ENCODE measurements around the gene FAM168A. TPM values are rescaled to one million over a fixed set of nuclear protein-coding genes. Genes with fewer than 3 reads are reported as not detected.

The FAM168A gene
- total RNA-seq, 1 experiment from 2014 or later = 21.1 TPM

DNA sequence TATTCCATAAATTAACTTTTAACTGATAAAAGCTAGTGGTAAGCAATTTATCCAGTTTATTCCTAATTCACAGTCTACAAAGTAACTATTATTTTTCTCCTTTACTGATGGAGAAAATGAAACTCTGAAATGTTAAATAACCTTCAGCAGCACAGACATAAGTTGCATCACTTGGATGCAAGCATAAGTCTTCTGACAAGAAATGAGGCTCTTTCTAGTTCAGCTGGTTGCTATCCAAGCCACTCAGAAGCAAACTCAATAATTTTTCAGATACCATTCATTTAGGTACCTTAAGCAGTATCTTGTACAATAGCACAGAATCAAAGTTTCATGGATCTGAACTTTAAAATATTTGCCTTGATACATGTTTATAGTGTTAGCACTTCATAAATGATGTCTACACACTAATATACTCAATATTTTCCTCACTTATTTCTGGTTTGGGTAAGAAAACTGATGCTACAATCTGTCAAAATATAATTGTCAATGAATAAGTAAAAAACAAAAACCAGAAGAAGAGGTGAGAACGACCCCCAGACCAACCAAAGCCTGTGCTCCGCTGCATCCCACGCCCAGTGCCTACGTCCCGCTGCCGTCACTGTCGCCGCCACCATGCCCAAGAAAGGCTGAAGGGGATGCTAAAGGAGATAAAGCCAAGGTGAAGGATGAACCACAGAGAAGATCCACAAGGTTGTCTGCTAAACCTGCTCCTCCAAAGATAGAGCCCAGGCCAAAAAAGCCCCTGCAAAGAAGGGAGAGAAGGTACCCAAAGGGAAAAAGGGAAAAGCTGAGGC lies 18.1 kb downstream of the FAM168A start:
- Histone ChIP-seq H4K20me1 (ENCODE audit: control insufficient read depth, insufficient read depth, insufficient read length) (no peaks in the 10 kb centered on the region), H3K18ac (ENCODE audit: insufficient read length, low read depth, low read length) (no peak overlapping the region), H2AFZ (ENCODE audit: low read length) (no peak overlapping the region), H3T11ph (ENCODE audit: low read length) (no peak overlapping the region), H2BK15ac (ENCODE audit: low read depth, low read length) (no peak overlapping the region), H2BK12ac (ENCODE audit: insufficient read length, low read depth, low read length) (no peak overlapping the region), H4K5ac (ENCODE audit: insufficient read length, low read depth, low read length) (no peak overlapping the region), H3K9me3 (ENCODE audit: control insufficient read depth, low read depth, low read length) (no peaks in the 10 kb centered on the region), H3K4ac (ENCODE audit: low read depth, low read length) (no peak overlapping the region), H4K91ac (ENCODE audit: insufficient read length, low read depth, low read length) (no peak overlapping the region), H3K4me1 (ENCODE audit: insufficient read depth, low read length) (peaks cover 3% of the 10 kb centered on the region; the same call in 1 of the 2 replicates), H2AK5ac (ENCODE audit: insufficient read length, low read length) (no peak overlapping the region), H3K4me2 (ENCODE audit: insufficient read depth, insufficient read length, low read length) (no peak overlapping the region), H3K23ac (ENCODE audit: insufficient read length, low read depth, low read length) (no peak overlapping the region), H3K56ac (ENCODE audit: insufficient read length, low read depth, low read length) (no peak overlapping the region), H3K9ac (ENCODE audit: extremely low read depth, insufficient read length, low read length) (no peak overlapping the region), H2BK20ac (ENCODE audit: low read depth, low read length, poor library complexity, severe bottlenecking) (no peak overlapping the region), H2BK5ac (ENCODE audit: insufficient read length, low read length) (no peak overlapping the region), H3K27ac (ENCODE audit: insufficient read length, low read depth, low read length) (no peak overlapping the region), H4K8ac (replicated peaks; ENCODE audit: insufficient read length, low read depth, low read length) (no peak overlapping the region), H3K14ac (ENCODE audit: insufficient read depth, low read length) (no peak overlapping the region), H3K79me2 (ENCODE audit: insufficient read depth, low read length) (no peaks in the 10 kb centered on the region; the same call in 1 of the 2 replicates), H3K27me3 (ENCODE audit: insufficient read depth, low read length) (no peaks in the 10 kb centered on the region), H2BK120ac (ENCODE audit: low read depth, low read length, poor library complexity, severe bottlenecking) (no peak overlapping the region), H3K23me2 (ENCODE audit: insufficient read length, low read depth, low read length, poor library complexity, severe bottlenecking) (no peaks in the 10 kb centered on the region), H3K79me1 (ENCODE audit: insufficient read depth, low read depth, low read length, poor library complexity, severe bottlenecking) (peaks cover 5% of the 10 kb centered on the region)
- Mint-ChIP-seq H3K27ac (no peak overlapping the region; a peak in 1 of 7 replicates), H3K36me3 (ENCODE audit: insufficient read depth in 1 of 3, low read depth in 3 of 3) (peaks cover 3 to 6% (median 6%) of the 10 kb centered on the region in 3 experiments; a peak in 6 of 7 replicates), H3K9me3 (no peaks in the 10 kb centered on the region), H3K4me3 (no peak overlapping the region), H3K4me1 (peaks cover 18 to 19% of the 10 kb centered on the region in 2 experiments), H3K27me3 (ENCODE audit: low read depth) (no peaks in the 10 kb centered on the region)
- WGBS (ENCODE audit: extremely low coverage, insufficient read length, low lambda C conversion rate) = no CpG with 5 or more reads among the region's 8 CpGs
- TF ChIP-seq, protein P1, sequence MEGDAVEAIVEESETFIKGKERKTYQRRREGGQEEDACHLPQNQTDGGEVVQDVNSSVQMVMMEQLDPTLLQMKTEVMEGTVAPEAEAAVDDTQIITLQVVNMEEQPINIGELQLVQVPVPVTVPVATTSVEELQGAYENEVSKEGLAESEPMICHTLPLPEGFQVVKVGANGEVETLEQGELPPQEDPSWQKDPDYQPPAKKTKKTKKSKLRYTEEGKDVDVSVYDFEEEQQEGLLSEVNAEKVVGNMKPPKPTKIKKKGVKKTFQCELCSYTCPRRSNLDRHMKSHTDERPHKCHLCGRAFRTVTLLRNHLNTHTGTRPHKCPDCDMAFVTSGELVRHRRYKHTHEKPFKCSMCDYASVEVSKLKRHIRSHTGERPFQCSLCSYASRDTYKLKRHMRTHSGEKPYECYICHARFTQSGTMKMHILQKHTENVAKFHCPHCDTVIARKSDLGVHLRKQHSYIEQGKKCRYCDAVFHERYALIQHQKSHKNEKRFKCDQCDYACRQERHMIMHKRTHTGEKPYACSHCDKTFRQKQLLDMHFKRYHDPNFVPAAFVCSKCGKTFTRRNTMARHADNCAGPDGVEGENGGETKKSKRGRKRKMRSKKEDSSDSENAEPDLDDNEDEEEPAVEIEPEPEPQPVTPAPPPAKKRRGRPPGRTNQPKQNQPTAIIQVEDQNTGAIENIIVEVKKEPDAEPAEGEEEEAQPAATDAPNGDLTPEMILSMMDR (conservative IDR thresholded peaks at IDR 0.05) = no peak
- no peak for DNase-seq
